Kidney (tissue), 14 donors: ENCODE results near the gene MAP2K6. TPM values are rescaled to one million over a fixed set of nuclear protein-coding genes. Genes with fewer than 3 reads are reported as not detected.

Experiments
- DNase-seq, 5 donors: peaks; one replicate each; pipeline ENCODE4 v3.0.0-alpha.2; 2013 to 2020
- FAIRE-seq: peaks from 2 replicates; lab custom pipeline; 2012; peaks lifted over from hg19 to GRCh38; lab: Jason Lieb, UNC
- H3K27ac ChIP-seq, 2 donors: one replicate each; pipeline ENCODE4 v1.7.0; 2013; ENCODE audit warnings: low read depth in 2 of 2, low read length in 2 of 2, inconsistent platforms in 1 of 2
- H3K27me3 ChIP-seq: one replicate; pipeline ENCODE4 v1.7.1; 2013; ENCODE audit warnings: low read length, inconsistent platforms; ENCODE audit not compliant: control insufficient read depth, insufficient read depth
- H3K36me3 ChIP-seq, 3 donors: one replicate each; pipeline versions ENCODE4 v1.7.0 to v1.7.1; 2013; ENCODE audit warnings: low read length in 3 of 3, control low read depth in 1 of 3, inconsistent platforms in 1 of 3; ENCODE audit not compliant: insufficient read depth in 3 of 3, control insufficient read depth in 2 of 3
- H3K4me1 ChIP-seq, 3 donors: one replicate each; pipeline versions ENCODE4 v1.7.0 to v1.7.1; 2013; ENCODE audit warnings: low read length in 3 of 3, inconsistent platforms in 1 of 3, low read depth in 1 of 3; ENCODE audit not compliant: control insufficient read depth in 2 of 3, insufficient read depth in 2 of 3
- H3K4me3 ChIP-seq, 3 donors: one replicate each; pipeline versions ENCODE4 v1.7.0 to v1.8.1; 2013; ENCODE audit warnings: low read length in 3 of 3, control low read depth in 1 of 3, inconsistent platforms in 1 of 3
- H3K9ac ChIP-seq, 3 donors: one replicate each; pipeline versions ENCODE4 v1.7.0 to v1.7.1; 2013; ENCODE audit warnings: low read length in 3 of 3, control low read depth in 1 of 3, inconsistent platforms in 1 of 3
- H3K9me3 ChIP-seq, 3 donors: one replicate each; pipeline versions ENCODE4 v1.7.0 to v1.7.1; 2013; ENCODE audit warnings: low read length in 3 of 3, control low read depth in 1 of 3, inconsistent platforms in 1 of 3; ENCODE audit not compliant: control insufficient read depth in 2 of 3, insufficient read depth in 1 of 3
- intact Hi-C: fragments of 100-400 bp; cut with DNase I; formaldehyde crosslinking; loops from one replicate; pipeline ENCODE4 v1.11.1; 2022
- polyA plus RNA-seq: library from polyadenylated mRNA; stranded (reverse); fragments of 350-450 nt; fragmentation: Illumina TruSeq; extraction: RNeasy Lipid Tissue Mini Kit (QIAGEN cat#74804); gene quantifications from one replicate; pipeline ENCODE4 v1.2.3, GENCODE V29; 2014; ENCODE audit warnings: low read depth, low replicate concordance; ENCODE audit not compliant: insufficient read depth
- total RNA-seq: library from RNA; stranded (reverse); fragmentation: NEBNext Ultra II Directional; extraction: Animal tissue kit (Norgen Biotek cat#: 25700); gene quantifications from one replicate; pipeline ENCODE4 v1.2.1, GENCODE V29; 2021
- TF ChIP-seq, protein P1 (sequence below): IDR thresholded peaks from 3 replicates; pipeline ENCODE4 v1.5.1; 2012; ENCODE audit warnings: mild to moderate bottlenecking, moderate library complexity, borderline replicate concordance; ENCODE audit not compliant: insufficient read depth; ENCODE audit errors: extremely low read depth
- donor health status: control.
- donor health status: control.
- donor health status: control.
- donor health status: control.
- donor health status: control.
- donor health status: DM: yes; HTN: yes; CAD: no.
- donor health status: Normal renal cell carcinoma (clear cell type).

MAP2K6 gene
- total and polyA plus RNA-seq, 2 donors from 2014 or later: 8.6 to 10.2 TPM

GRCh38 chr17:69594641-69595040, 180.1 kb downstream of the MAP2K6 start:
- DNase-seq (no peak), FAIRE-seq (no peak)
- H3K27me3 ChIP-seq: no peaks in the 10 kb centered on the region

GRCh38 chr17:69596141-69596540, 181.6 kb downstream of the MAP2K6 start:
- no peaks in the 10 kb centered on the region for H3K27me3 ChIP-seq
- TF ChIP-seq, protein P1, sequence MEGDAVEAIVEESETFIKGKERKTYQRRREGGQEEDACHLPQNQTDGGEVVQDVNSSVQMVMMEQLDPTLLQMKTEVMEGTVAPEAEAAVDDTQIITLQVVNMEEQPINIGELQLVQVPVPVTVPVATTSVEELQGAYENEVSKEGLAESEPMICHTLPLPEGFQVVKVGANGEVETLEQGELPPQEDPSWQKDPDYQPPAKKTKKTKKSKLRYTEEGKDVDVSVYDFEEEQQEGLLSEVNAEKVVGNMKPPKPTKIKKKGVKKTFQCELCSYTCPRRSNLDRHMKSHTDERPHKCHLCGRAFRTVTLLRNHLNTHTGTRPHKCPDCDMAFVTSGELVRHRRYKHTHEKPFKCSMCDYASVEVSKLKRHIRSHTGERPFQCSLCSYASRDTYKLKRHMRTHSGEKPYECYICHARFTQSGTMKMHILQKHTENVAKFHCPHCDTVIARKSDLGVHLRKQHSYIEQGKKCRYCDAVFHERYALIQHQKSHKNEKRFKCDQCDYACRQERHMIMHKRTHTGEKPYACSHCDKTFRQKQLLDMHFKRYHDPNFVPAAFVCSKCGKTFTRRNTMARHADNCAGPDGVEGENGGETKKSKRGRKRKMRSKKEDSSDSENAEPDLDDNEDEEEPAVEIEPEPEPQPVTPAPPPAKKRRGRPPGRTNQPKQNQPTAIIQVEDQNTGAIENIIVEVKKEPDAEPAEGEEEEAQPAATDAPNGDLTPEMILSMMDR: no peak
- H3K9me3 ChIP-seq: no peaks in the 10 kb centered on the region
- intact Hi-C loops: no loop called here
- H3K9ac ChIP-seq: no peak overlapping the region
- no peak for DNase-seq
- FAIRE-seq: no peak
- no peaks in the 10 kb centered on the region for H3K4me1 ChIP-seq
- H3K36me3 ChIP-seq: no peaks in the 10 kb centered on the region
- no peak overlapping the region for H3K27ac ChIP-seq
- no peak overlapping the region for H3K4me3 ChIP-seq

More at GRCh38 chr17:69594641-69595040, 180.1 kb downstream of the MAP2K6 start:
- Histone ChIP-seq H3K4me3 (no peak overlapping the region), H3K9ac (no peak overlapping the region), H3K36me3 (no peaks in the 10 kb centered on the region), H3K9me3 (no peaks in the 10 kb centered on the region), H3K4me1 (no peaks in the 10 kb centered on the region), H3K27ac (no peak overlapping the region)
- TF ChIP-seq, protein P1: no peak
- intact Hi-C loops: no loop called here

DNA sequence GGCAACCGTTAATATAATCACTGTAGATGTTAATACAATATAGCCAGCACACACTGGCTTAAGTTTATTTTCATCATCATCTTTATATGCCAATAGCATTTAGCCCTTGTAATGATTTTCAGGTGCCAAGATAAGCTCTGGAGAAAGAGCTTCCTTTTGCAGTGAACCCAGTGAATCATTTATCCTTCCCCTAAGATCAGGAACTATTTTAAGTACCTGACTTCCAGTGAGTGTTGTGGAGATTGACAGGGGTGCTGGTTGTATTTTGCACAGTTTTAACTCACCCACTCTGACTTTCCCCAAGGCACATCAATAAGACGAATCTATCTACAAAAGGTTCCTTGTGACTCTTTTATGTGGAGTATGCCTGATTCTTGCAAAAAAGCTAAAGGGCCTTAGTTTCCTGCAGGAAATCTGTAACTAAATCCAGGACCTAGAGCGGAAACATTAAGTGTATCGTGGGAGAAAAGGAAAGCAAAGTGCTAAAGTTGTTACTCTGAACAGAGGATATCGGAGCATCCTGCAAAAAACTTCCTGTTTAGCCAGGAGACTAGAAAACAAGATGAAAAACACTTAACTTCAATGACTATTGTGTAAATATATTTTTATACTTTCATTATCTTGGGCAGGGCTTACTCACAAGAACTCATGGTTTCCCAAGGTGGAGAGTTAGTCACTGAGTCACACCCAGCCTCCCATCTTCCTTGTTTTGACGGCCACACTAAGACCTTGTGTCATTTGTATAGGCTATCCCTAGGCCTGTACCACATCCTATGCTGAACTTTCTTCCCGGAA, 183.6 kb downstream of the MAP2K6 start:
- H3K27me3 ChIP-seq: no peaks in the 10 kb centered on the region
- no peak for DNase-seq
- no peaks in the 10 kb centered on the region for H3K9me3 ChIP-seq
- no peak for FAIRE-seq
- H3K4me1 ChIP-seq: no peaks in the 10 kb centered on the region
- TF ChIP-seq, protein P1: no peak
- H3K4me3 ChIP-seq: no peak overlapping the region
- intact Hi-C loops: no loop called here
- H3K9ac ChIP-seq: no peak overlapping the region
- H3K27ac ChIP-seq: peak overlapping the region in 1 of 2 donors; percentile 67
- H3K36me3 ChIP-seq: no peaks in the 10 kb centered on the region

GRCh38 chr17:69602972-69603371, 188.5 kb downstream of the MAP2K6 start:
- DNase-seq (no peak), FAIRE-seq (no peak)
- Histone ChIP-seq H3K27ac (no peak overlapping the region), H3K4me3 (no peak overlapping the region), H3K9ac (no peak overlapping the region), H3K27me3 (no peaks in the 10 kb centered on the region), H3K36me3 (no peaks in the 10 kb centered on the region), H3K9me3 (no peaks in the 10 kb centered on the region), H3K4me1 (peaks cover 0 to 4% (median 4%) of the 10 kb centered on the region in 3 donors)
- intact Hi-C loops: no loop called here
- TF ChIP-seq, protein P1: no peak
